ENCODE data around the gene BEND3.

The BEND3 gene

GRCh38 chr6:107080036-107080435 is 35.3 kb downstream of the BEND3 start:
- no peak for DNase-seq

GRCh38 chr6:107079429-107079828 is 35.9 kb downstream of the BEND3 start:
- DNase-seq: no peak

- no peak for DNase-seq
Measured at GRCh38 chr6:107077710-107078109, 37.6 kb downstream of the BEND3 start.

GRCh38 chr6:107075951-107076381 is 39.3 kb downstream of the BEND3 start:
- DNase-seq: peak; percentile 47

- no peak for DNase-seq
Measured at GRCh38 chr6:107070686-107071085, 44.6 kb downstream of the BEND3 start.

- DNase-seq: no peak
Measured at GRCh38 chr6:107069631-107070548, 45.4 kb downstream of the BEND3 start.

- DNase-seq: no peak
Measured at GRCh38 chr6:107068691-107069630, 46.4 kb downstream of the BEND3 start.

- DNase-seq: no peak
Measured at GRCh38 chr6:107066697-107067659, 48.3 kb downstream of the BEND3 start.

GRCh38 chr6:107064579-107065065 is 50.7 kb downstream of the BEND3 start:
- DNase-seq: peak; percentile 63

- no peak for DNase-seq
Measured at GRCh38 chr6:107062691-107063090, 52.6 kb downstream of the BEND3 start.

GRCh38 chr6:107061125-107062020 is 53.9 kb downstream of the BEND3 start:
- no peak for DNase-seq

- DNase-seq: no peak
Measured at GRCh38 chr6:107060704-107061103, 54.6 kb downstream of the BEND3 start.

- DNase-seq: no peak
Measured at GRCh38 chr6:107059606-107060005, 55.7 kb downstream of the BEND3 start.

GRCh38 chr6:107057679-107058078 is 57.6 kb downstream of the BEND3 start:
- no peak for DNase-seq

GRCh38 chr6:107056796-107057195 is 58.5 kb downstream of the BEND3 start:
- no peak for DNase-seq

- DNase-seq: no peak
Measured at GRCh38 chr6:107047807-107048206, 67.5 kb downstream of the BEND3 start.

GRCh38 chr6:107045826-107046675 is 69.3 kb downstream of the BEND3 start:
- DNase-seq: no peak

- DNase-seq: no peak
Measured at GRCh38 chr6:107033126-107033525, 82.2 kb downstream of the BEND3 start.

GRCh38 chr6:107032051-107032450 is 83.3 kb downstream of the BEND3 start:
- DNase-seq: no peak

GRCh38 chr6:107030151-107030550 is 85.2 kb downstream of the BEND3 start:
- DNase-seq: no peak

All from right forelimb (tissue), 1 donor.